Epithelial cell of prostate (primary cell): ENCODE results near the gene DYNLT2.

ENCODE experiments used
- DNase-seq: peaks from one replicate; pipeline ENCODE4 v3.0.0-alpha.2; 2011; ENCODE audit warnings: low read depth, low spot score
- H3K27ac ChIP-seq: fragments of 450-650 bp; 2 replicates; pipeline ENCODE4 v1.5.1; 2017; ENCODE audit warnings: mild to moderate bottlenecking

The DYNLT2 gene

DNA sequence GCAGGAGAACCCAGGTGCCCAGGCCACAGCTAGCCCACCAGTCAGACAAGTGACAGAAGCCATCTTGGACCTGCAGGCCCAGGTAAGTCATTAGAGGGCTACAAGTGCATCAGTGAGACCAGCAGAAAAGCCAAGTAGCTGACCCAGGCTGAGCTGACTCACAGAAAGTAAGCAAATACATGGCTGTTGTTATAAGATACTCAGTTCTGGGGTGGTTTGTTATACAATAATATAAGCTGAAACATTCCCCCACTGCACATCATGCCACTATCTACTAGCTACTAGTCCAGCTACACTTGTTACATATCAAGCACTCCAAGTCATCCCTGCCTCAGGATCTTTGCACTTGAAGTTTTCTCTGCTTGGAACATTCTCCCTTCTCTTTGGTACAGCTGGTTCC lies 10.0 kb downstream of the DYNLT2 start:
- no peak overlapping the region for H3K27ac ChIP-seq
- DNase-seq: no peak

- no peak for DNase-seq
- H3K27ac ChIP-seq: no peak overlapping the region
These were observed 12.3 kb downstream of the DYNLT2 start for GRCh38 chr6:169738976-169739529.

- DNase-seq: no peak
- no peak overlapping the region for H3K27ac ChIP-seq
These were observed 13.0 kb downstream of the DYNLT2 start for GRCh38 chr6:169738204-169738975.

- no peak for DNase-seq
- H3K27ac ChIP-seq: no peak overlapping the region
These were observed 21.4 kb downstream of the DYNLT2 start for GRCh38 chr6:169729961-169730360.

- DNase-seq: no peak
- no peak overlapping the region for H3K27ac ChIP-seq
These were observed 24.4 kb downstream of the DYNLT2 start for GRCh38 chr6:169726963-169727362.

- no peak overlapping the region for H3K27ac ChIP-seq
- DNase-seq: no peak
These were observed 25.3 kb downstream of the DYNLT2 start for GRCh38 chr6:169726049-169726400.

- H3K27ac ChIP-seq: peak overlapping the region; percentile 53
- no peak for DNase-seq
These were observed 26.0 kb downstream of the DYNLT2 start for GRCh38 chr6:169725125-169726048.

DNA sequence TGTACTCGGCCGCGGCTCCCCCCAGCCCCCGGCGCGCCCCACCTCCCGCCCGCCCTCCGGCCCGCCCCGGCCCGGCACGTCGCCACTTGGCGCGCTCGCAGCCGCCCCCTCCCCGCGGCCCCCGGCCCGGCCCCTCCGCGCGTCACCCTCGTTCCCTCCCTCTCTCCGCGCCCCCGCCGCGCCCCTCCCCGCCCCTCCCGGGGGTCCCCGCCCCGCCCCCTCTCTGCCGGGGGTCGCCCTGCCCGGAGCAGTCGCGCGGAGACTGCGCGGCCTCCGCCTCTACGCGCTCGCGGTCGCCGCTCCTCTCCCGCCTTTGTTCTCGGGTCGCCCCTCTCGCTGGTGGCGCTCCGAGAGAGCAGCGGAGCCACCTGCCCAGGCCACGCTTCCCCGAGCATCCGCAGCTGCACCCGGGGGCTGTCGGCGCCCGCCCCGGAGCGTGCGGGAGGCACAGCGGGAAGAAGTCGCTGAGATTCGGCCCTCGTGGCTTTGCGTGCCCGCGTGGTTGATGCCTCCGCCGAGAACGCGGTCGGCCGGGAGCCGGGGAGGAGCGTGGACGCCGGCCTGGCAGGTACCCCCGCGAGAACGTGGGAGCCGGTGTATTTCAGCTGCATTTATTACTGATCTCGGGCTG lies 26.8 kb downstream of the DYNLT2 start, which contains the start of gene PHF10:
Gene PHF10 (minus strand): TSS at position 7 of the 631 bp plus-strand sequence. CDS start 569 bp downstream, outside the sequence.
- no peak for DNase-seq
- peak within 1 kb of the TSS; percentile 53 for H3K27ac ChIP-seq

DNA sequence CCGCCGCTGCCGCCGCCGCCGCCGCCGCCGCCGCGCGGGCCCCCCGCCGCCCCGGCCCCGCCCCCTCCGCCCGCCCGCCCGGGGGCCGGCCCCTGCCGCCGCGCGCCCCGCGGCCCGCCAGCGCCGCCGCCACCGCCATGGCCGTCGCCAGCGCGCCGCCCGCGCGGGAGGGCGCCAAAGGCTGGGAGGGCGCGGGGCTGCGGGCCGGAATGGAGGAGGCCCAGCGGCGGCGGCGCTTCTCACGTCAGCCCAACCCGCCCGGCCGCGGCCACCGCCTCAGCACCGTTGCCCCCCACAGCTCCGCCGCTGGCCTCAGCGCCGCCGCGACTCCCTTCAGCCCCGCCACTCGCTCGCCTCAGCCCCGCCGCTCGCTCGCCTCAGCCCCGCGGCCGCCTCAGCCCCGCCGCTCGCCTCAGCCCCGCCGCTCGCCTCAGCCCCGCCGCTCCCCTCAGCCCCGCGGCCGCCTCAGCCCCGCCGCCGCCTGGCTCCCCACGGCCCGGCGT lies 27.3 kb downstream of the DYNLT2 start:
- no peak for DNase-seq
- peak overlapping the region; percentile 53 for H3K27ac ChIP-seq

- no peak for DNase-seq
- H3K27ac ChIP-seq: peak overlapping the region; percentile 30
These were observed 28.0 kb downstream of the DYNLT2 start for GRCh38 chr6:169723200-169723909.

DNA sequence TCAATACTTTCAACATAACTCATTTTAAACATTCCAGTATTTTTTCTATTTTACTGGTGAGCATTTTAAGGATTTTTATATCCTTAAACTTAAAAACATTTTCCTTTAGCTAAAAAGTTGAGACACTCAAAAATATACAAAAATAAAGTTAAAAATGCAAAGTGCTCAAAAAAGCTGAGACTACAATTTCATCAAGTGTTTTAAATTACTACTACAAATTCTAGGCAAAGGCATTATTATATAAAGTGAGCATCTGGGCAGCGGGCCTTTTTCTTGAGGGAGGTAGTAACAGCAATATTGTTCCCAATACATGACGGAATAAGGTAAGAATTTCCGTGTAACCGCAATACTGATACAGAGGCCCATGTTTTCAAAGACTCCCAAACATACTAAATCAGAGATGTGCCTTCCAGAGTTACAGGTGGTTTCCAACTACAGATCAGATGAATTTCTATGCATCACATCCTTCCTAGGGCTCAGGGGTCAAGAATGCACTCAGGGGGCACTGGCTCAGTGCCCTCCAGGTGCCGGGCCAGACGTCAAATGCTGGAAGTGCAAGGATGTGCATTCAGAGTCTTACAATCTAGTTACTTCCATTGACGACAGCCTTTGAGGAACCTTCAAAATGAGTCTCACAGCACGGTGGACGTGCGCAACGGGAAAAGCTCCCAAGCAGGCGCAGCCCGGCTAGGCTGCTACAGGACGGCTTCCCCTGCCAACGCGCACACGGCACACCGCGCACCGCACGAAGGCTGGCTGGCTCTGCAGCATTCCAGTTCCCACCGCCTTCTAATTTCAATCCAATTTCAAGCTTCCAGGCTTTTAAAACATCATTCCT lies 28.8 kb downstream of the DYNLT2 start:
- H3K27ac ChIP-seq: peak overlapping the region; percentile 30
- no peak for DNase-seq

- H3K27ac ChIP-seq: no peak overlapping the region
- DNase-seq: no peak
These were observed 31.0 kb downstream of the DYNLT2 start for GRCh38 chr6:169720207-169720855.

DNA sequence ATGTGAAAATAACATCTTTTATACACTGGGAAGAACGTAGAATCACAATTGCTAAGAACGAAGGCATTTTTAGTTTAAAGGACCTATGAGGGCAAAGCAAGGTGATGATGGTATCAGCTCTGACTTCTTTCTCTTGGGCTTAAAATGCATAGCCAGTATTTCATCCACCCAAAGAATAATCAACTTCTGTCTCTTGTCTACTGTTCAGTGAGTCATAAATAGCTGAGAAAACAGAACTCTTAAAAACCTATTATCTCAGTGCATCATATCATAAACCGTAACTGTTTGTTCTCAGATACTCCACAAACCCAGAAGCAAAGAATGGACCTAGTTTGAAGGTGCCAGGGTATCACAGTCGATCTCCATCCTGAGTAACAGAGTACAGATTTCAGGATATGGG lies 32.3 kb downstream of the DYNLT2 start:
- H3K27ac ChIP-seq: no peak overlapping the region
- DNase-seq: no peak

DNA sequence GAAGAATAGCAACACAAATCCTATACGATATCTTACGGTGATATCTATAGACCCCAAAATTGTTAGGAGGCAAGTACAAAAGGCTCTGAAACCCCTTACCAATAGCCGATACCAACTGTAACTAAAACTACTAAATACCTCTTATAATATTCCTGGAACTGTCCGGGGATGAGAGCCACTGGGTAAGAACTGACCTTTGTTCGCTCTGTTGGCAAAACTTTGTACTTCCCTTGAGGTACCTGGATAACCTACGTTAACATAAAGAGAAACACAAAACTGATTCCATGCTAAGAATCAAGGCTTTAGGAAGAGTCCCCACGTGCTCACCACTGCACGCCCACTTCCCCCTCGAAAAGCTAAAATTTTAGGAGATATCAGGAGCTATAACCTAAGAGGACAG lies 36.8 kb downstream of the DYNLT2 start:
- H3K27ac ChIP-seq: no peak overlapping the region
- DNase-seq: no peak

GRCh38 chr6:169714178-169714577 lies 37.2 kb downstream of the DYNLT2 start:
- no peak overlapping the region for H3K27ac ChIP-seq
- no peak for DNase-seq

DNA sequence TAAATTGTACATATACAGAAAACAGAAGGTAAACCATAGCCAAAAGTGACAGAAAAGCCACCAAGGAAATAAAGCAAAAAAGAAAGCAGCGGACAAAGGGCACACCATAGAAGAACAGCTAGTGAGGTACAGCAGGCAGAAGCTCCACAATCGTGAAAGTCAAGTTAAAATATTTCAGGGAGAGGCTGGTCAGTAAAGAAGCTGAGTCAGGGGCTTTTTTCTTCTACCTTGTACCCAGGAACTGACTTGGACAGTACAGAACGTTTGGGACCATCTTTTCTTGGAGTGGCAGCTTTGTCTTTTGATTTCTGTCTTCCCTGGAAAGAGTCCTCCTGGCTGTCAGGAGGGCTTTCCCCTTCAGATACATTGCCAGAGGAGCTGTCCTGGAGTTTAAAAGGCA lies 41.4 kb downstream of the DYNLT2 start:
- no peak for DNase-seq
- H3K27ac ChIP-seq: no peak overlapping the region

DNA sequence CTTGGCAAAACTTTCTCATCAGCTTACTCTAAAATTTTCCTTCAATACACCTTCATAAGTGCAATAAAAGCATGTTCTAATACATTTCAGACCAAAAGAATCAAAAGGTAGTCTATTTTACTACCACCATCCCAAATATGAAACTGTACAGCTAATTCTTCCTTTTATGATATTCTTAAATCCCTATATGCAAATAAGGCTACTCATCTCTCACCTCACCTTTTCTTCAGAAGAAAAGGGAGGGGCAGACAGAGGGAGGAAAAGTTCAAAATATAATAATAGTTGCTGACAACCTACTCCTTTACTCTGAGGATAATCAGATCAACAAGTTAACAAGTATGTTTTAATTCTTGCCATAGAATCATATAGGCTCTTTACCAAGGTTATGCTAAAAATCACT lies 42.1 kb downstream of the DYNLT2 start:
- peak overlapping the region; percentile 15 for H3K27ac ChIP-seq
- no peak for DNase-seq

- no peak for DNase-seq
- H3K27ac ChIP-seq: no peak overlapping the region
These were observed 43.6 kb downstream of the DYNLT2 start for GRCh38 chr6:169707772-169708171.
